IMR-90 (cell line): ENCODE data around the gene FARP1. TPM values are rescaled to one million over a fixed set of nuclear protein-coding genes. Genes with fewer than 3 reads are reported as not detected.

Experiments used
- ATAC-seq: fragments of 200-7000 bp; cut with Tn5 transposase; 2 replicates; pipeline ENCODE4 v1.9.1; 2020; ENCODE audit warnings: low read depth, mild to moderate bottlenecking, moderate library complexity
- BruUV-seq: library from RNA; stranded (reverse); fragments of 400-500 nt; replicated peaks from 2 replicates; lab custom pipeline; 2021; lab: Mats Ljungman, UMichigan
- CTCF ChIA-PET: fragments of 300-600 bp; formaldehyde crosslinking; extraction: SDS; loops from one replicate; lab custom pipeline; 2021; ENCODE audit warnings: antibody characterized with exemption; lab: Yijun Ruan, JAX
- POLR2A ChIA-PET: fragments of 300-600 bp; sonication (Branson Sonifier 250); formaldehyde crosslinking; loops from one replicate; lab custom pipeline; 2022; ENCODE audit warnings: antibody characterized with exemption; ENCODE audit not compliant: unreplicated experiment; lab: Charles Lee
- DNase-seq: peaks from one replicate; pipeline ENCODE4 v3.0.0; 2013
- H2AFZ ChIP-seq: replicated peaks from 2 replicates; pipeline ENCODE3; 2013; ENCODE audit warnings: low read length, mild to moderate bottlenecking; ENCODE audit not compliant: poor library complexity
- H2AK5ac ChIP-seq: 2 replicates; pipeline ENCODE4 v1.6.1; 2013; ENCODE audit warnings: low read depth, low read length, inconsistent platforms
- H2AK9ac ChIP-seq: replicated peaks from 2 replicates; pipeline ENCODE3; 2013; ENCODE audit warnings: mild to moderate bottlenecking, low read depth, low read length, moderate library complexity; ENCODE audit not compliant: poor library complexity
- H2BK120ac ChIP-seq: 2 replicates; pipeline ENCODE4 v1.6.1; 2013; ENCODE audit warnings: low read depth, low read length, inconsistent platforms
- H2BK15ac ChIP-seq: 3 replicates; pipeline ENCODE4 v1.6.1; 2013; ENCODE audit warnings: low read depth, low read length, inconsistent platforms
- H2BK20ac ChIP-seq: 2 replicates; pipeline ENCODE4 v1.6.1; 2013; ENCODE audit warnings: low read depth, mild to moderate bottlenecking, inconsistent platforms, low read length, moderate library complexity
- H2BK5ac ChIP-seq: 2 replicates; pipeline ENCODE4 v1.6.1; 2013; ENCODE audit warnings: mild to moderate bottlenecking, low read depth, low read length, inconsistent platforms; ENCODE audit not compliant: poor library complexity, severe bottlenecking
- H3K14ac ChIP-seq: replicated peaks from 2 replicates; pipeline ENCODE4 v1.6.1; 2013; ENCODE audit warnings: low read depth, low read length, inconsistent platforms
- H3K18ac ChIP-seq: 2 replicates; pipeline ENCODE4 v1.6.1; 2013; ENCODE audit warnings: low read depth, low read length, control low read depth
- H3K23ac ChIP-seq: 2 replicates; pipeline ENCODE4 v1.6.1; 2013; ENCODE audit warnings: low read depth, low read length, inconsistent platforms
- H3K27ac ChIP-seq: 2 replicates; pipeline ENCODE4 v1.5.1; 2013; ENCODE audit warnings: mild to moderate bottlenecking, control low read depth, low read length; ENCODE audit not compliant: insufficient read depth
- H3K27me3 ChIP-seq: 2 replicates; pipeline ENCODE4 v1.6.1; 2013; ENCODE audit warnings: low read length; ENCODE audit not compliant: control insufficient read depth, insufficient read depth
- H3K36me3 ChIP-seq: 2 replicates; pipeline ENCODE4 v1.6.1; 2013; ENCODE audit warnings: low read length, mixed read lengths; ENCODE audit not compliant: control insufficient read depth, insufficient read depth
- H3K4ac ChIP-seq: 2 replicates; pipeline ENCODE4 v1.6.1; 2013; ENCODE audit warnings: low read depth, low read length, inconsistent platforms
- H3K4me1 ChIP-seq: 2 replicates; pipeline ENCODE4 v1.6.1; 2013; ENCODE audit warnings: low read length, mixed read lengths; ENCODE audit not compliant: control insufficient read depth, insufficient read depth
- H3K4me2 ChIP-seq: 2 replicates; pipeline ENCODE4 v1.6.1; 2013; ENCODE audit warnings: low read depth, mild to moderate bottlenecking, control low read depth, low read length, moderate library complexity
- H3K4me3 ChIP-seq: 2 replicates; pipeline ENCODE4 v1.5.1; 2013; ENCODE audit warnings: low read depth, mild to moderate bottlenecking, control low read depth, low read length, moderate library complexity; ENCODE audit not compliant: insufficient read depth
- H3K56ac ChIP-seq: 2 replicates; pipeline ENCODE4 v1.6.1; 2013; ENCODE audit warnings: low read length, inconsistent platforms; ENCODE audit not compliant: insufficient read depth; ENCODE audit errors: extremely low read depth
- H3K79me1 ChIP-seq, 2 experiments: 2 replicates each; pipeline ENCODE4 v1.6.1; 2013; ENCODE audit warnings: low read length in 2 of 2, inconsistent platforms in 1 of 2, low read depth in 1 of 2
- H3K9ac ChIP-seq: 2 replicates; pipeline ENCODE4 v1.6.1; 2013; ENCODE audit warnings: low read depth, low read length, control low read depth
- H3K9me1 ChIP-seq: 2 replicates; pipeline ENCODE4 v1.6.1; 2013; ENCODE audit warnings: low read length, inconsistent platforms; ENCODE audit not compliant: insufficient read depth
- H3K9me3 ChIP-seq: 2 replicates; pipeline ENCODE4 v1.6.1; 2013; ENCODE audit warnings: low read length; ENCODE audit not compliant: control insufficient read depth, insufficient read depth
- H4K20me1 ChIP-seq: 2 replicates; pipeline ENCODE4 v1.6.1; 2013; ENCODE audit warnings: low read length, inconsistent platforms; ENCODE audit not compliant: insufficient read depth
- H4K5ac ChIP-seq: 2 replicates; pipeline ENCODE4 v1.6.1; 2013; ENCODE audit warnings: mild to moderate bottlenecking, low read depth, low read length, control low read depth
- H4K8ac ChIP-seq, 2 experiments: 2 replicates each; pipeline ENCODE4 v1.6.1; 2013; ENCODE audit warnings: low read depth in 2 of 2, low read length in 2 of 2, control low read depth in 1 of 2, inconsistent platforms in 1 of 2
- H4K91ac ChIP-seq: 2 replicates; pipeline ENCODE4 v1.6.1; 2013; ENCODE audit warnings: low read depth, low read length, inconsistent platforms; ENCODE audit not compliant: insufficient read depth
- BHLHE40 ChIP-seq: fragments of 150-350 bp; IDR thresholded peaks from 2 replicates; pipeline ENCODE4 v1.6.1; 2016; ENCODE audit warnings: mild to moderate bottlenecking, low read depth, low read length
- CEBPB ChIP-seq: IDR thresholded peaks from 2 replicates; pipeline ENCODE4 v1.6.1; 2012; ENCODE audit warnings: low read depth, low read length, improper control_type of control experiment
- CHD1 ChIP-seq: IDR thresholded peaks from 2 replicates; pipeline ENCODE4 v1.6.1; 2012; ENCODE audit warnings: low read depth, low read length, improper control_type of control experiment
- CTCF ChIP-seq: conservative IDR thresholded peaks from 2 replicates; pipeline ENCODE4 v1.5.1; 2012; ENCODE audit warnings: mild to moderate bottlenecking, low read depth, low read length, improper control_type of control experiment
- FOS ChIP-seq: fragments of 150-350 bp; IDR thresholded peaks from 2 replicates; pipeline ENCODE4 v1.6.1; 2016; ENCODE audit warnings: low read depth, low read length
- MAFK ChIP-seq: IDR thresholded peaks from 2 replicates; pipeline ENCODE4 v1.6.1; 2012; ENCODE audit warnings: low read depth, low read length, improper control_type of control experiment
- MAZ ChIP-seq: IDR thresholded peaks from 2 replicates; pipeline ENCODE4 v1.6.1; 2012; ENCODE audit warnings: low read depth, mild to moderate bottlenecking, low read length, improper control_type of control experiment, moderate library complexity, borderline replicate concordance
- MXI1 ChIP-seq: IDR thresholded peaks from 2 replicates; pipeline ENCODE4 v1.6.1; 2012; ENCODE audit warnings: low read depth, mild to moderate bottlenecking, low read length, moderate library complexity, borderline replicate concordance
- NFE2L2 ChIP-seq: fragments of 150-350 bp; IDR thresholded peaks from 2 replicates; pipeline ENCODE4 v1.6.1; 2016; ENCODE audit warnings: low read depth, mild to moderate bottlenecking, low read length
- POLR2A ChIP-seq: IDR thresholded peaks from 2 replicates; pipeline ENCODE4 v1.6.1; 2012; ENCODE audit warnings: mild to moderate bottlenecking, low read depth, low read length
- RCOR1 ChIP-seq: IDR thresholded peaks from 2 replicates; pipeline ENCODE4 v1.6.1; 2012; ENCODE audit warnings: mild to moderate bottlenecking, low read length, improper control_type of control experiment; ENCODE audit not compliant: insufficient replicate concordance
- RFX5 ChIP-seq: IDR thresholded peaks from 2 replicates; pipeline ENCODE4 v1.8.0; 2012; ENCODE audit warnings: low read depth, mild to moderate bottlenecking, low read length, moderate library complexity
- SMC3 ChIP-seq: fragments of 150-350 bp; IDR thresholded peaks from 2 replicates; pipeline ENCODE4 v1.6.1; 2016; ENCODE audit warnings: low read depth, mild to moderate bottlenecking, antibody characterized with exemption, low read length, moderate library complexity
- WGBS, 2 experiments: methylation state at CpG; one replicate each; pipeline versions ENCODE4 v1.1.5 to v1.1.7; 2013; ENCODE audit warnings: missing lambda C conversion rate in 2 of 2; ENCODE audit not compliant: insufficient read length in 1 of 2; ENCODE audit errors: extremely low coverage in 2 of 2; 5-methylcytosine and 5-hydroxymethylcytosine counted together
- dilution Hi-C: fragments of 300-500 bp; cut with HindIII; formaldehyde crosslinking; loops from one replicate; pipeline ENCODE4 v1.14.3; 2018; ENCODE audit warnings: low sequenced_read_pairs; ENCODE audit not compliant: unreplicated experiment
- in situ Hi-C: fragments of 300-500 bp; cut with MboI; formaldehyde crosslinking; loops from 3 replicates; pipeline ENCODE4 v1.14.3; 2019; ENCODE audit warnings: low sequenced_read_pairs, inconsistent platforms, mixed read lengths
- intact Hi-C: fragments of 100-400 bp; cut with micrococcal nuclease; formaldehyde crosslinking; loops from 2 replicates; pipeline ENCODE4 v1.10.0; 2022
- polyA plus RNA-seq, 3 experiments: library from polyadenylated mRNA; depleted of rRNA; stranded (reverse); fragments of >200 nt; gene quantifications; 2 replicates each; pipeline ENCODE4 v1.2.3, GENCODE V29; 2012; ENCODE audit warnings: low replicate concordance in 1 of 3
- total RNA-seq: library from RNA; depleted of rRNA; stranded (reverse); fragments of >200 nt; gene quantifications from 2 replicates; pipeline ENCODE4 v1.2.3, GENCODE V29; 2012
- TF ChIP-seq, protein P1 (sequence below): fragments of 150-350 bp; IDR thresholded peaks from 2 replicates; pipeline ENCODE4 v1.6.1; 2017; ENCODE audit warnings: mild to moderate bottlenecking, antibody characterized with exemption, low read length, low read depth
- TF ChIP-seq, protein P2 (sequence below): fragments of 150-350 bp; IDR thresholded peaks from 2 replicates; pipeline ENCODE4 v1.6.1; 2016; ENCODE audit warnings: low read depth, mild to moderate bottlenecking, low read length, moderate library complexity, borderline replicate concordance

Gene FARP1
- total and polyA plus RNA-seq, 2 of the 4 experiments (the other 2 are of a cell fraction): 39.6 to 57.0 TPM

DNA sequence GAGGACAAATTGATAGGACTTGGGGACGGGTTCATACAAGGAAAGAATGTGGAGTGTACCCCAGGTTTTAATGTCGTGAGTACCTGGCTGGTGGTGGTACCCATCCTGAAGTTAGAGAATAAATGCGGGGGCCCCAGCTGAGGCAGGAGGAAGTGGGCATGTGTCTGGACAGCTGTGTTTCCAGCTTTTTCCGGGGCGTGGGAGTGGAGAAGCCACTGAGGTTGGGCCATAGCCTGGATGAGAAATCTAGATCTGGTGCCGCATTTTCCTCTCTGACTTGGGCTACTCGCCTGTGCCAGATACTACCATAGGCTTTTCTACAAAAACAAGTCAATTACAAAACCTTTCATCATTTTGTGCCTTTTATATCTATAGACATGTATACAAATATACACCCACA, 286.6 kb downstream of the FARP1 start:
- H2AK5ac ChIP-seq: no peak overlapping the region
- WGBS, 2 experiments: 100% methylated on average over 3 of the region's 7 CpGs; no CpG with 5 or more reads in 1 of the 2 experiments
- no peak overlapping the region for H2BK15ac ChIP-seq
- H3K18ac ChIP-seq: no peak overlapping the region
- H3K14ac ChIP-seq: no peak overlapping the region
- H3K23ac ChIP-seq: no peak overlapping the region
- in situ Hi-C loops (loop anchor here (25.0 kb wide), 1 partner anchor 608 kb away; no protein-coding TSS in a partner anchor), intact Hi-C loops (no loop called here), dilution Hi-C loops (no loop called here)
- H4K91ac ChIP-seq: no peak overlapping the region
- H2BK20ac ChIP-seq: no peak overlapping the region
- H4K8ac ChIP-seq: no peak overlapping the region
- no peak overlapping the region for H2AFZ ChIP-seq
- H2AK9ac ChIP-seq: no peak overlapping the region
- H3K9me1 ChIP-seq: peaks cover 16% of the 10 kb centered on the region
- H3K56ac ChIP-seq: no peak overlapping the region
- no peak overlapping the region for H3K9ac ChIP-seq
- DNase-seq: no peak
- ChIA-PET POLR2A (no interaction called here), CTCF (no interaction called here)
- no peak overlapping the region for H3K27ac ChIP-seq
- H4K20me1 ChIP-seq: peaks cover 4% of the 10 kb centered on the region; the same call in 1 of the 2 replicates
- no peak overlapping the region for H3K4me3 ChIP-seq
- H3K4me2 ChIP-seq: no peak overlapping the region
- no peaks in the 10 kb centered on the region for H3K4me1 ChIP-seq
- H2BK120ac ChIP-seq: no peak overlapping the region
- peaks cover 0 to 32% of the 10 kb centered on the region in 2 experiments; a peak in 2 of 4 replicates for H3K79me1 ChIP-seq
- no peaks in the 10 kb centered on the region for H3K27me3 ChIP-seq
- no peak overlapping the region for H4K5ac ChIP-seq
- no TSS peak for BruUV-seq
- no peak for ATAC-seq
- H2BK5ac ChIP-seq: no peak overlapping the region
- TF ChIP-seq POLR2A (no peak), NFE2L2 (no peak), BHLHE40 (no peak), SMC3 (no peak), CEBPB (no peak), FOS (no peak), MAFK (no peak), RFX5 (no peak), CHD1 (no peak), MXI1 (no peak), RCOR1 (no peak), CTCF (no peak), MAZ (no peak)
- TF ChIP-seq, protein P1, sequence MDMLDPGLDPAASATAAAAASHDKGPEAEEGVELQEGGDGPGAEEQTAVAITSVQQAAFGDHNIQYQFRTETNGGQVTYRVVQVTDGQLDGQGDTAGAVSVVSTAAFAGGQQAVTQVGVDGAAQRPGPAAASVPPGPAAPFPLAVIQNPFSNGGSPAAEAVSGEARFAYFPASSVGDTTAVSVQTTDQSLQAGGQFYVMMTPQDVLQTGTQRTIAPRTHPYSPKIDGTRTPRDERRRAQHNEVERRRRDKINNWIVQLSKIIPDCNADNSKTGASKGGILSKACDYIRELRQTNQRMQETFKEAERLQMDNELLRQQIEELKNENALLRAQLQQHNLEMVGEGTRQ: no peak
- TF ChIP-seq, protein P2, sequence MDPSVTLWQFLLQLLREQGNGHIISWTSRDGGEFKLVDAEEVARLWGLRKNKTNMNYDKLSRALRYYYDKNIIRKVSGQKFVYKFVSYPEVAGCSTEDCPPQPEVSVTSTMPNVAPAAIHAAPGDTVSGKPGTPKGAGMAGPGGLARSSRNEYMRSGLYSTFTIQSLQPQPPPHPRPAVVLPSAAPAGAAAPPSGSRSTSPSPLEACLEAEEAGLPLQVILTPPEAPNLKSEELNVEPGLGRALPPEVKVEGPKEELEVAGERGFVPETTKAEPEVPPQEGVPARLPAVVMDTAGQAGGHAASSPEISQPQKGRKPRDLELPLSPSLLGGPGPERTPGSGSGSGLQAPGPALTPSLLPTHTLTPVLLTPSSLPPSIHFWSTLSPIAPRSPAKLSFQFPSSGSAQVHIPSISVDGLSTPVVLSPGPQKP: no peak
- H3K36me3 ChIP-seq: peaks cover 76% of the 10 kb centered on the region
- H3K4ac ChIP-seq: no peak overlapping the region
- no peaks in the 10 kb centered on the region for H3K9me3 ChIP-seq
